HG02623 (cell line): Measurements from ENCODE around the gene GABBR2.
"Not testable (repeated sequence)": the region's sequence is repeated elsewhere in the genome, so short reads cannot be mapped to it uniquely, and the experiment has no call there.

Experiments used
- ATAC-seq: cut with Tn5 transposase; IDR thresholded peaks from one replicate; pipeline ENCODE4 v1.9.1; 2021; ENCODE audit warnings: moderate library complexity; ENCODE audit not compliant: unreplicated experiment

Gene GABBR2

GRCh38 chr9:98276907-98277469, 431.7 kb downstream of the GABBR2 start:
- no peak for ATAC-seq

GRCh38 chr9:98275159-98275558, 433.6 kb downstream of the GABBR2 start:
- no peak for ATAC-seq

GRCh38 chr9:98272083-98272482, 436.7 kb downstream of the GABBR2 start:
- ATAC-seq = no peak

GRCh38 chr9:98271479-98271878, 437.3 kb downstream of the GABBR2 start:
- no peak for ATAC-seq

GRCh38 chr9:98270284-98270683, 438.5 kb downstream of the GABBR2 start:
- not testable (repeated sequence) for ATAC-seq

- not testable (repeated sequence) for ATAC-seq
These were observed 439.1 kb downstream of the GABBR2 start for GRCh38 chr9:98269652-98270051.

GRCh38 chr9:98267556-98267955, 441.2 kb downstream of the GABBR2 start:
- ATAC-seq = not testable (repeated sequence)

GRCh38 chr9:98264516-98264915, 444.2 kb downstream of the GABBR2 start:
- ATAC-seq = no peak

- ATAC-seq = peak; percentile 86
These were observed 445.0 kb downstream of the GABBR2 start for GRCh38 chr9:98263482-98264357.

- ATAC-seq = no peak
These were observed 445.7 kb downstream of the GABBR2 start for GRCh38 chr9:98263080-98263479.

- ATAC-seq = no peak
These were observed 446.7 kb downstream of the GABBR2 start for GRCh38 chr9:98262056-98262455.

GRCh38 chr9:98260635-98261034, 448.1 kb downstream of the GABBR2 start:
- no peak for ATAC-seq

GRCh38 chr9:98259791-98260190, 448.9 kb downstream of the GABBR2 start:
- ATAC-seq = no peak

GRCh38 chr9:98256756-98257155, 452.0 kb downstream of the GABBR2 start:
- no peak for ATAC-seq

GRCh38 chr9:98255578-98256296, 453.0 kb downstream of the GABBR2 start, which contains the start of gene TBC1D2:
Gene TBC1D2 (minus strand): TSS chr9:98255649. CDS start chr9:98255541, 108 bp downstream.
- ATAC-seq = peak; percentile 86

GRCh38 chr9:98255061-98255577, 453.6 kb downstream of the GABBR2 start:
- ATAC-seq = no peak

- ATAC-seq = no peak
These were observed 454.3 kb downstream of the GABBR2 start for GRCh38 chr9:98254228-98255060.

GRCh38 chr9:98253565-98253964, 455.2 kb downstream of the GABBR2 start:
- no peak for ATAC-seq

- no peak for ATAC-seq
These were observed 457.2 kb downstream of the GABBR2 start for GRCh38 chr9:98251551-98251950.

GRCh38 chr9:98249771-98250170, 459.0 kb downstream of the GABBR2 start:
- ATAC-seq = no peak
